ENCODE results near the gene TMEM125. TPM values are rescaled to one million over a fixed set of nuclear protein-coding genes. Genes with fewer than 3 reads are reported as not detected.

Gene TMEM125
- total RNA-seq = not detected in 2 replicates

DNA sequence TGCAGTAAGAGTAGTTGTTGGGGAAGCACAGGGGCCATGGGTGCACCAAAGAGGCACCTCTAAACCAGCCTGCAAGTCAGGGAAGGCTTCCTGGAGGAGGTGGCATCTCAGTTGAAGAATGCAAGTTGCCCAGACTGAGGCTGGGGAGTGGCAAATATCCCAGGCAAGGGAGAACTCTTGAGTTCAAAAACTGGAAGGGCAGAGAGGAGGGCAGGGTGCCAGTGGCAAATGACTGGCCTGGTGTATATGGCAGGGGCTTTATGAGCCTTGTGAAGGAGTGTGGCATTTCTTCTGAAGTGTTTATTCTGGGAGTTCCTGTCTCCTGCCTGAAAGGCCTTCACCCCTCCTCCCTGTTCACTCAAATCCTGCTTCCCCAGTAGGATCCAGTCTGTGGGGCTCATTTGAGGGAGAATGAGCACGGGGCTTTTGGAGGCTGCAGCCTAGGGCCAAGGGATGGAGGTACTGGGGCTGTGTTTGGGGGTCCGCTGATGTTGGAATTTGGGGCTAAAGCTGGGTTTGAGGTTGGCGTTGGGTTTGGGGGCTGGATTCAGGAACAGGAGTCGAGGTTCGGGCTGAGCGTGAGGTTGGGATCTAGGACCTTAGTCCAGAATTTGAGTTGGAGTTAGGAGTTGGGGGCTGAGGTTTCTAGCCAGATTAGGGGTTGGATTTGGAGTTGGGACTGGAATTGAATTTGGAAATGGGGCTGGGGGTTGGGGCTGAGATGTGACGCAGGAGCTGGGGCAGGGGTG is at the start of gene TMEM125:
Gene TMEM125 (plus strand): TSS at position 357 of the 749 bp plus-strand sequence. CDS start 2,740 bp downstream, outside the sequence.
- no peak for DNase-seq (ENCODE audit: low read depth, low spot score)

- DNase-seq (ENCODE audit: low read depth, low spot score) = no peak
Observed at GRCh38 chr1:43220905-43221778, 48.6 kb upstream of the TMEM125 start.

DNA sequence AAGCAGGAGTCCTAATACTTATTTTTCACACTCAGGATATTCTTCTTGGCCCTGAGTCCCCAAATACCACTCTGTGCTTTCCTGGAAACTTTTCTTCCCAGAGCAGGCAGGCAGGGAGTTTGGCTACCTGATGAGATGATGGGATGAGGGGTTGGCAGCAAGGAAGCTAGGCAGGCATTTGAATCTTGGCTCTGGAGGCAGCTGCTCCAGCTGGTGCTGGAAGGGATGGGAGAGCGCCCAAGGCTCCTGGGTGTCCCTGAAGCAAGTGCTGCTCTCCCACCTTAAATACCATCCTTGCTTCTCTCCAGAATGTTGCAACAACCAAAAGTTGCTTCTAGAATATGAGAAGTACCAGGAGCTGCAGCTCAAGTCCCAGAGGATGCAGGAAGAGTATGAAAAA is 48.0 kb upstream of the TMEM125 start:
- DNase-seq (ENCODE audit: low read depth, low spot score) = no peak

DNA sequence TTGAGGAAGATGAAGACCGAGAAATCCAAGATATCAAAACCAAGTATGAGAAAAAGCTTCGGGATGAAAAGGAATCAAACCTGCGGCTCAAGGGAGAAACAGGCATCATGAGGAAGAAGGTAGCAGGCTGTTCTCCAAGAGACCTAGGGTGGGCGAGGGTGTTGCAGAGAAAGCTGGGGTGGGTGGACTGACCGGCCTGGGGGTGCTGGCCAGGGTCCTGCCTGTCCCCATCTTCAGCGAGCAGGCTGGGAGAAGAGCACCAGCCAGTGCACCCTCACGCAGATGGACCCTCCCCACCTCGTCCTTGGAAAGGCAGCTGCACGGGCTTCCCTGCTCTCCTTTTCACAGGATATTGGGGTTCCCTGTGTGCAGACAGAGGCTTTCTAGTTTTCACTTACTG is 46.9 kb upstream of the TMEM125 start:
- no peak for DNase-seq (ENCODE audit: low read depth, low spot score)

GRCh38 chr1:43225168-43225567 is 44.6 kb upstream of the TMEM125 start:
- DNase-seq (ENCODE audit: low read depth, low spot score) = no peak

DNA sequence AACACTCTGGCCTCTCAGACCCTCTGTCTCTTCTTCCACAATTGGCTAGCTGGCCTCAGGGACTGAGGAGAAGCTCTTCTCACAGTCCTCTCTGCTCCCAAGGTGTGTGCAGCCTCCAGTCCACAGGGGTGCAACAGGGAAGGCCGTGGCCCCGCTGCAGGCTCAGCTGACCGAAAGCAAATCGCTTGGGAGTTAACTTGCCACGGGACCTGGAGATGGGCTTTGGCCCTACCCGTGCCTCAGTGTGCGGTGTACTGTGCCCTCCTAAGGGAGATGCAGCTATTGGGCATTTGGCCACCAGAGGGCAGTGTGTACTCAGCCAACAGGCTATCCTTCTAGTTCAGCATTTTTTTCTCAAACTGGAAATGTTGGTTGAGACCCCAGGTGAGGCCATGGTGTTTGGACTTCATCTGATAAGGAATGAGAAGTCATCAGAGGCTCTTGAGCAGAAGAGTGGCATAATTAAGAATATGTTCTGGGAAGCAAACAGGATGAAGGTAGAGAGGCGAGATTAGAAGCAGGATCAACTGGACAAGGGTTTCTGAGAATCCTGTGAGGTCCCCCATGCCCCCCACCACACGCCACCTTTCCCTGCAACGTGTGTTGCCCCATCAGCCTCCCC is 42.5 kb upstream of the TMEM125 start:
- DNase-seq (ENCODE audit: low read depth, low spot score) = peak; percentile 48

DNA sequence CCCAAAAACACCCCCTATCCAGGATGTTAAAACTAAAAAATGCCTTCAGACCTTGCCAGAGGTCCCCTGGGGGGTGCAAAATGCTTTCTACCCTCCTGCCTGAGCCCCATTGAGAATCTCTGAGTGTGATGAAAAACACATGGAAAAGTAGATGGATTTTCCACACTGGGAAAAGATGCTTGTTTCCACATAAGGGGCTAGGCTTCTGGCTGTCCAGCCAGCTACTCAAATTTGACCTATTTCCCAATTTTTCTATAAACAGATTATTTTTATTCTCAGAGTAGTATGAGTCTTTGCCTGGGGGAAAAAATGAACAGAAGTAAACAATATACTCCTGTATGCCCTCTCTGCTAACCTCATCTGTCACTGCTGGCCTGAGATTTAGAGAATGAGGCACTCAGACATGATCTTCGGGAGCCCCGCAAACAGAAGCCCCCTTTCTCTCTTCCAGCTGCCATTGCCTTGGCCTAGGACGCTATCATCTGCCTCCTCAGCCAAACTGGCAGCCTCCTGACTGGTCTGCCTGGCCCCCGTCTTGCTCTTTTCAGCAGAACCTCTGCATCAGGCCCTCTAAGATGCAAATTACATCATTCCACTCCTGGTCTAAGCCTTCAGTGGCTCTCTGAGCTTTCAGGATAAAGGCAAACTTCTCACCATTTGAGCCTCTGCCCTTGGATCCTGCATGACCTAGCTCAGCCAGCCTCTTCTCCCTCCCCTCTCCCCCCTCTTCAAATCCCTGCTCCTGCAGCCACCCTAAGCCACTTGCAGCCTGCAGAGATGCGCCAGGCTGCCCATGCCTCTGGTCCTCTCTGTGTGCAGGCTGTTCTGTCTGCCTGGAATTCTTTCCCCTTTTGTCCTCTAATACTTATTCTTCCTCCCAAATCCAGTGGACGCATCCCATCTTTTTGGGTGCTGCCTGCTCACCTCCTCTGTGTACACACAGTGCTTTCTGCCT is 39.7 kb upstream of the TMEM125 start:
- no peak for DNase-seq (ENCODE audit: low read depth, low spot score)

DNA sequence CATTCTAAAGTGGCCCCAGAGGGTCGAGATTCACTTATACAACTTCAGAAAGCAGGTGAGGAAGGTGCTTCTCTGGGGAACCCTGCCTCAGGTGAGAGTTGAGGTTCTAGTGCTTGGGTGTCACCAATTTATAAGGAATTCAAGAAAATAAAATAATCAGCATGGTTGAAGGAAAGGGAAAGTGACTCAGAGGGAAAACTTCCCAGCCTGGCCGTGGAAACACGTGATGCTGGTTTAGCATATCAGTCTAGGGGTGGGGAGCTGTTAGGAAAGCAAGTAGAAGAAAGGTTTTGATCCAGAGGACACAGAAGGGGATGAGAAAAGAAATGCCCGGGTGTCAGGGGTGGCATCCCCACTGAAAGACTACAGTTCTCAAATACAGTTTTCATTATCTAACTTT is 37.7 kb upstream of the TMEM125 start:
- DNase-seq (ENCODE audit: low read depth, low spot score) = peak; percentile 66

- DNase-seq (ENCODE audit: low read depth, low spot score) = no peak
Observed at GRCh38 chr1:43232482-43232881, 37.3 kb upstream of the TMEM125 start.

DNA sequence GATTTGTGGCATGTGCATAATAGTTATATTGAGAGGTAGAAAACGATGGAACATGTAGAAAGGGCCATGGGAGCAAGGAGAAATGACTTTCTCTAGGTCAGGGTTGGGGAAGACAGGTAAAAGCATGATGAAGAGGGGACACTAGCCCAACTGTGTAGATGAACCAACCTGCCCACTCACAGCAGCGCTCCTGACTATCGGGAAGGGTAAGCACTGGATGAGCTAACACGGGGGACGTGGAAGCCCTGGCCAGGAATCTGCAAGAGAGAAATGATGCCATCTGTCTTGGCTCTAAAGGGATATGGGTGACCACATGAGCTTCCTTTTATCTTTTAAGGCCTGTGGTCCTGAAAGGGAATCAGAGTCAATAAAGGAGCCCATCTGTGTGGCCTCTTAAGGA is 36.2 kb upstream of the TMEM125 start:
- no peak for DNase-seq (ENCODE audit: low read depth, low spot score)

GRCh38 chr1:43234267-43234666 is 35.5 kb upstream of the TMEM125 start:
- DNase-seq (ENCODE audit: low read depth, low spot score) = no peak

GRCh38 chr1:43235040-43235439 is 34.7 kb upstream of the TMEM125 start:
- DNase-seq (ENCODE audit: low read depth, low spot score) = no peak

DNA sequence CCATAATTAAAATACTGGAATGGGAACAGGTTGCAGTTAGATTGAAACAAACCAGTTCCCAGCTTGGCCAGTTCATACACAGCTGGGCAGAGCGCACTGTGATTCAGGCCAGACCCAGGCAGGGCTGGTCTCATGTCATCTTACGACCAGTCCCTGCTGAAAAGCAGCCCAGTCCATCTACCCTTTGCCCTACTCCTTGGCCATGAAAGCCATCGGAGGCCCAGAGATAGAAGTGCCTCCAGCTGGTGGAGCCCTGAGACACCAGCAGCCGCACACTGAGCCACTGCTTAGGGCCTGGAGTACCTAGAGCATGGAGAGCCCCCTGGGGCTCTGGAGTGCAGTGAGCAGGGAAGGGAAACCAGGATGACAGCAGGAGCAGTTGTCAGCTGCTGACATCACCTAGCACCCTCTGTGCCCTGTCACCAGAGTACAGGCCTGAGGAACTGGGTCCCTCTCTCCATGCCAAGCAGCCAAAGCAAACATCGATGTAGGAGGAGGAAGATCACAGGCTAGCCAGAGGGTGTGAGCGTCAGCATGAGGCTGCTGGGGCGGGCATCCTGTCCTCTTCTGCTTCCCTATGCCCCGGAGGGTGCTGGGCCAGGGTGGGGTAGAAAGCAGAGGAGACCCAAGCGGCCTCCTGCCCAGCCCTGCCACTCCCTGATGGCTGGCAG is 34.2 kb upstream of the TMEM125 start:
- no peak for DNase-seq (ENCODE audit: low read depth, low spot score)

- DNase-seq (ENCODE audit: low read depth, low spot score) = no peak
Observed at GRCh38 chr1:43237121-43237520, 32.7 kb upstream of the TMEM125 start.

- DNase-seq (ENCODE audit: low read depth, low spot score) = peak; percentile 44
Observed at GRCh38 chr1:43238085-43238484, 31.7 kb upstream of the TMEM125 start.

- DNase-seq (ENCODE audit: low read depth, low spot score) = no peak
Observed at GRCh38 chr1:43238991-43239469, 30.8 kb upstream of the TMEM125 start.

- DNase-seq (ENCODE audit: low read depth, low spot score) = no peak
Observed at GRCh38 chr1:43239484-43239883, 30.3 kb upstream of the TMEM125 start.

DNA sequence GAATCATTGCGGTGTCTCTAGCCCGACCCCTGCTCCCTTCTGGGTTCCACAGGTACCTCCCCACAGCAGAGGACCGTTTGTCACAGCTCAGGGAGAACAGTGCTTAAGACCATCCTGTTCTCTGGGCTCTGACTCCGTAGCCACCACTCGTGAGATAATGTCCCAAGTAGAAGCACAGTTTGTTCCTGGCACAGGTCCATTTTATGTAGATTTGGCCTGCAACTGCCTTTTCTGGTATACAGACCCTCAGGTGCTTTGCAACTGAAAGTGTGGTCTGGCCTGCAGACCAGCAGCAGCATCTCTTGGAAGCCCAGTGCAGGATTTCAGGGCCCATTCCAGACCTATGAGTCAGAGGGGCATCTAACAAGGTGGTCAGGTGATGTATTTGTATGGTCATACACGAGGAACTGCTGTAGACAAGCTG is 28.4 kb upstream of the TMEM125 start:
- no peak for DNase-seq (ENCODE audit: low read depth, low spot score)

GRCh38 chr1:43243299-43243698 is 26.5 kb upstream of the TMEM125 start:
- no peak for DNase-seq (ENCODE audit: low read depth, low spot score)

All from pulmonary artery endothelial cell (primary cell).